Glutamatergic neuron (in vitro differentiated cells): ENCODE measurements around the gene KPTN. TPM values are rescaled to one million over a fixed set of nuclear protein-coding genes. Genes with fewer than 3 reads are reported as not detected.
A peak's percentile ranks its signal among the peaks of the same experiment; 100 is the strongest.

Source experiments
- DNase-seq: peaks from one replicate; pipeline ENCODE4 v3.0.0; 2022
- H3K27ac Mint-ChIP-seq: one replicate; pipeline ENCODE4 v1.8.0; 2020; ENCODE audit warnings: mild to moderate bottlenecking, mixed read lengths, inconsistent platforms; ENCODE audit not compliant: unreplicated experiment
- H3K27me3 Mint-ChIP-seq: one replicate; pipeline ENCODE4 v1.8.0; 2020; ENCODE audit warnings: mild to moderate bottlenecking, moderate library complexity, mixed read lengths, inconsistent platforms; ENCODE audit not compliant: unreplicated experiment
- H3K36me3 Mint-ChIP-seq: one replicate; pipeline ENCODE4 v1.8.0; 2020; ENCODE audit warnings: mild to moderate bottlenecking, mixed read lengths, inconsistent platforms; ENCODE audit not compliant: unreplicated experiment
- H3K4me1 Mint-ChIP-seq: one replicate; pipeline ENCODE4 v1.8.0; 2020; ENCODE audit warnings: mild to moderate bottlenecking, low read depth, mixed read lengths, inconsistent platforms; ENCODE audit not compliant: unreplicated experiment
- H3K4me3 Mint-ChIP-seq: one replicate; pipeline ENCODE4 v1.8.0; 2020; ENCODE audit warnings: mild to moderate bottlenecking, mixed read lengths, inconsistent platforms; ENCODE audit not compliant: unreplicated experiment
- H3K9me3 Mint-ChIP-seq: one replicate; pipeline ENCODE4 v1.8.0; 2020; ENCODE audit warnings: mild to moderate bottlenecking, moderate library complexity, mixed read lengths, inconsistent platforms; ENCODE audit not compliant: unreplicated experiment
- total RNA-seq: library from RNA; stranded (reverse); fragmentation: NEBNext Ultra II Directional; extraction: Animal tissue kit (Norgen Biotek cat#: 25700); gene quantifications from one replicate; pipeline ENCODE4 v1.2.1, GENCODE V29; 2021; ENCODE audit not compliant: unreplicated experiment
- TF ChIP-seq, protein P1 (sequence below): fragments of 200-600 bp; sonication (generic); IDR thresholded peaks from one replicate; pipeline ENCODE4 v1.5.0; 2021; ENCODE audit not compliant: partially characterized antibody, unreplicated experiment

KPTN gene
- total RNA-seq, 1 donor from 2014 or later, result 51.2 TPM

DNA sequence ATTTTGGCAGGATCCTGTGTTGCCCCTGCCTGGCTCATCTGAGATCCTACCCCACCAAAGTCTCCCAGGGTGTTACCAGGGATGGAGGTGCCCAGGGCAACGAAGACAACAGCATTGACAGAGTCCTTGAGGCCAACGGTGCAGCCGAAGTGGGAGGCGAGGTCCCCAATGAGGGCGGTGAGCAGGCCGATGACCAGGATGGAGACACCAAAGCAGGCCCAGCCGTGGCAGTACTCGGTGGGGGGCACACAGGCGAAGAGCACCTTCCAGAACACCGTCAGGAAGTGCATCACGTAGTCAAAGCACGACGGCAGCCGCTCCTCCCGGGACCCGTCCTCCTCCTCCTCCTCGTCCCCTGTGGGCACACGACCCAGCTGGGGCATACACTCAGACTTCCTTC lies 51.9 kb downstream of the KPTN start:
- H3K4me3 Mint-ChIP-seq, result peak overlapping the region; percentile 13
- peaks cover 1% of the 10 kb centered on the region for H3K9me3 Mint-ChIP-seq
- peaks cover 10% of the 10 kb centered on the region for H3K27me3 Mint-ChIP-seq
- TF ChIP-seq, protein P1, sequence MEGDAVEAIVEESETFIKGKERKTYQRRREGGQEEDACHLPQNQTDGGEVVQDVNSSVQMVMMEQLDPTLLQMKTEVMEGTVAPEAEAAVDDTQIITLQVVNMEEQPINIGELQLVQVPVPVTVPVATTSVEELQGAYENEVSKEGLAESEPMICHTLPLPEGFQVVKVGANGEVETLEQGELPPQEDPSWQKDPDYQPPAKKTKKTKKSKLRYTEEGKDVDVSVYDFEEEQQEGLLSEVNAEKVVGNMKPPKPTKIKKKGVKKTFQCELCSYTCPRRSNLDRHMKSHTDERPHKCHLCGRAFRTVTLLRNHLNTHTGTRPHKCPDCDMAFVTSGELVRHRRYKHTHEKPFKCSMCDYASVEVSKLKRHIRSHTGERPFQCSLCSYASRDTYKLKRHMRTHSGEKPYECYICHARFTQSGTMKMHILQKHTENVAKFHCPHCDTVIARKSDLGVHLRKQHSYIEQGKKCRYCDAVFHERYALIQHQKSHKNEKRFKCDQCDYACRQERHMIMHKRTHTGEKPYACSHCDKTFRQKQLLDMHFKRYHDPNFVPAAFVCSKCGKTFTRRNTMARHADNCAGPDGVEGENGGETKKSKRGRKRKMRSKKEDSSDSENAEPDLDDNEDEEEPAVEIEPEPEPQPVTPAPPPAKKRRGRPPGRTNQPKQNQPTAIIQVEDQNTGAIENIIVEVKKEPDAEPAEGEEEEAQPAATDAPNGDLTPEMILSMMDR, result no peak
- no peak overlapping the region for H3K27ac Mint-ChIP-seq
- H3K36me3 Mint-ChIP-seq, result no peaks in the 10 kb centered on the region
- DNase-seq, result no peak
- peaks cover 5% of the 10 kb centered on the region for H3K4me1 Mint-ChIP-seq

DNA sequence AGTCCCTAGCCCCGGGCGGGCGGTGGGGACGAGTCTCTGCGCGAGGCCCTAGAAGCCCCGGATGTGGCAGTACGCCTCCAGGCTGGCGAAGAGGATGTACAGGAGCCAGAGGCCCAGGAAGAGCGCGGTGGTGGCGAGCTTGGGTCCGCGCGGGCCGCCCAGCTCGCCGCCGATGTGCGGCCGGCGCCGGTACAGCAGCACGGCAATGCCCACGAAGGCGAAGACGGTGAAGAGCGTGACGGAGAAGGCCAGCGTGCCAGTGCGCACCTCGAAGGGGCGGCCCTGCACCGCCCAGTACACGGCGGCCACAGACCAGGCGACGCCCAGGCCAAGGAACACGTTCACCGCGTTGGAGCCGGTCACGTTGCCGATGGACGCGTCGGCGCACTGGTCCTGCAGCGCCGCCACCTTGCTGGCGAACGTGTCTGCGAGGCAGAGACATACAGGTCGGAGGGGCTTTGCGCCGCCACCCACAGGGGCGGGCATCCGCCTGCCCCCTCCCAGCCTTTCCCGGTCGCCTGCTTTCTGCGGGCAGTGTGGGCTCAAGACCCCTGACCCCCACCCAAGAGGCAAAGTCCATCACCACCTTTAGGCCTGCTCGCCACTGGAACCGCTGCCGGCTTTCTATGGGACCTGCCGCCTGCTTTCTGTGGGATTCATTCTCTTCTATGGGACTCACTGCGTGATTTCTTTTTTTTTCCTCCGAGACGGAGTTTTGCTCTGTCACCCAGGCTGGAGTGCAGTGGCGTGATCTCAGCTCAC lies 53.8 kb downstream of the KPTN start:
- no peak overlapping the region for H3K4me3 Mint-ChIP-seq

DNA sequence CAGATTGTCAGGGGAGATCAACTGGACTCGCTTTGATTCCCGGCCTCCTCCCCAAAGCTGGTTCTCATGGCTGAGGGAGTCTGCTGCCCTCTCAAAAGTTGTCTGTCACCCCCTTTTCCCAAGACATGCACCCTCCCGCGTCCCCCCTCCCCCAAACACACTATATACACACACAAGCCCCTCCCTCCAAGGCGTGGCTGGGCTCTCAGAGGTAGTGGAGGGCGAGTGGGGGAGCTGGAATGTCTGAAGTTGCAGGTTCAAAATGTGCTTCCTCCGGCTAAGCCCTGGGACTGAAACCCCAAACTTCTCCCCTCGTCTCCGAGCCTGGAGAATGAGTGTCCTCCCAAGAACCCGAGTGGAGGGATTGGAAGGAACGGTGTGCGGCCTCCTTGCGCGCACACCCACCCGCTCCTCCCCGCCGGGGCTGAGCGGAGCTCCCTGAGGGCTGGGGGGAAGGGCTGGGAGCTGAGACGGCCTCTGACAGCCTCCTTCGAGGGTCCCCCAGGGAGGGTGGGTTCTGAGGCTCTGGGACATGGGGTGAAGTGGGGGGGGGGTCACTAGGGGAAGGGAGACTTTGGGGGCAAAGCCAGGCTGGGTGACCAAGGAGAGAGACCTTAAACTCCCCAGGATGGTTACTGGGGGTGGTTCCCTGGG lies 54.8 kb downstream of the KPTN start:
- Mint-ChIP-seq H3K27me3 (peaks cover 10% of the 10 kb centered on the region), H3K4me3 (peak overlapping the region; percentile 59), H3K4me1 (peaks cover 2% of the 10 kb centered on the region), H3K9me3 (peaks cover 7% of the 10 kb centered on the region), H3K36me3 (no peaks in the 10 kb centered on the region), H3K27ac (peak overlapping the region; percentile 12)
- no peak for DNase-seq
- TF ChIP-seq, protein P1, result no peak

More for the DNA sequence above, 53.8 kb downstream of the KPTN start:
- Mint-ChIP-seq H3K4me1 (peaks cover 2% of the 10 kb centered on the region), H3K9me3 (peaks cover 7% of the 10 kb centered on the region), H3K36me3 (no peaks in the 10 kb centered on the region), H3K27ac (no peak overlapping the region), H3K27me3 (peaks cover 11% of the 10 kb centered on the region)
- TF ChIP-seq, protein P1, result peak; percentile 41
- peak; percentile 70 for DNase-seq

DNA sequence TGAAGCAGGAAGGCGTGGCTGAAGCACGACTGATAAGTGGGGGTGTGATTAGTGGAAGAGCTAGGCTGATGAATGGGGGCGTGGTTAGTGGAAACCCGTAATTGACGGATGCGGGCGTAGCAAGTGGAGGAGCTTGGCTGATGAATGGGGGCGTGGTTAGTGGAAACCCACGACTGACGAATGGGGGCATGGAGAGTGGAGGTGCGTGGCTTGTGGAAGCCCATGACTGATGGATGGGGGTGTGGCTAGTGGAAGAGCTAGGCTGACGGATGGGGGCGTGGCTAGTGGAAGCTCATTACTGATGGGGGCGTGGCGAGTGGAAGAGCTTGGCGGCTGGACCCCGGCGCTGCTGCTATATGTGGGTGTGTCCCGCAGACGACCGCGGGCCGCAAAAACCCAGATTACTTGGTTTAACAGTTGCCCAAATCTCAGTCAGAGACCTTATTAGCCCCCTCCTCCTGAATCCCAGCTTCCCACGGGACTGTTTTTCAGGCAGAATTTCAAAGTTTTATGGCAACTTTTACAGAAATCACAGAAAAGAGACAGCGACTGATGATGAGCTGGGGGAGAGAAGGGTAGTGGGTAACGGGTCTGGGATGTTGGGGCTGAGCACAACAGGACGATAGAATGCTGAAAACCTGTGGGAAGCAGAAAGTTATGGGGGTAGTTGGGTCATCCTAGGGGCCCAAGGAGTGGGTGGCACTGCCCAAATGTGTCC lies 55.7 kb downstream of the KPTN start:
- DNase-seq, result peak; percentile 98
- Mint-ChIP-seq H3K36me3 (no peaks in the 10 kb centered on the region), H3K9me3 (peaks cover 7% of the 10 kb centered on the region), H3K4me1 (peaks cover 4% of the 10 kb centered on the region), H3K27me3 (peaks cover 10% of the 10 kb centered on the region), H3K4me3 (no peak overlapping the region), H3K27ac (no peak overlapping the region)
- TF ChIP-seq, protein P1, result no peak
